Measurements from ENCODE around the gene PKNOX2.
A peak's percentile ranks its signal among the peaks of the same experiment; 100 is the strongest.

PKNOX2 gene

GRCh38 chr11:125226706-125227105, 62.2 kb downstream of the PKNOX2 start:
- Histone ChIP-seq H3K4me3 (ENCODE audit: low read length) (no peak overlapping the region), H3K4me1 (ENCODE audit: insufficient read depth, low read length) (peaks cover 31% of the 10 kb centered on the region), H3K9ac (ENCODE audit: low read depth, low read length) (no peak overlapping the region), H3K27me3 (ENCODE audit: insufficient read depth, low read length) (no peaks in the 10 kb centered on the region), H3K36me3 (ENCODE audit: insufficient read depth, low read depth, low read length) (no peaks in the 10 kb centered on the region), H3K9me3 (ENCODE audit: insufficient read depth, low read depth, low read length) (no peaks in the 10 kb centered on the region), H3K27ac (ENCODE audit: low read length) (no peak overlapping the region)

DNA sequence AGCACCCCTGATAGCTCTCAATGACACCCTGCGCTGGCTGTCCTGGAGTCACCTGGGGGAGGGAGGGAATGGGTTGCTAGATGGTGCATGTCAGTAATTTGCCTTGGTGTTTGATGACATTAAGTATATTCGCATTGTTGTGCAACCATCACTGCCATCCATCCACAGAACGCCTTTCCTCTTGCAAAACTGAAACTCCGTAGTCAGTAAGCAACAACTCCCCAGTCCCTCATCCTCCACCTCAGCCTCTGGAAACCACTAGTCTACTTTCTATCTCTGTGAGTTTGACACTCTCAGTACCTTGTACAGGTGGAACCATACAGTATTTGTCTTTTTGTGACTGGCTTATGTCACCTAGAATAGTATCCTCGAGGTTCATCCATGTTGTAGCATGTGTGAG, 62.6 kb downstream of the PKNOX2 start:
- H3K27ac ChIP-seq (ENCODE audit: low read length) = no peak overlapping the region
- H3K4me3 ChIP-seq (ENCODE audit: low read length) = no peak overlapping the region
- no peaks in the 10 kb centered on the region for H3K9me3 ChIP-seq (ENCODE audit: insufficient read depth, low read depth, low read length)
- no peak overlapping the region for H3K9ac ChIP-seq (ENCODE audit: low read depth, low read length)
- H3K27me3 ChIP-seq (ENCODE audit: insufficient read depth, low read length) = no peaks in the 10 kb centered on the region
- peaks cover 31% of the 10 kb centered on the region for H3K4me1 ChIP-seq (ENCODE audit: insufficient read depth, low read length)
- no peaks in the 10 kb centered on the region for H3K36me3 ChIP-seq (ENCODE audit: insufficient read depth, low read depth, low read length)

GRCh38 chr11:125228445-125228844, 63.9 kb downstream of the PKNOX2 start:
- Histone ChIP-seq H3K9ac (ENCODE audit: low read depth, low read length) (no peak overlapping the region; the same call in 1 of the 2 replicates), H3K27me3 (ENCODE audit: insufficient read depth, low read length) (no peaks in the 10 kb centered on the region), H3K9me3 (ENCODE audit: insufficient read depth, low read depth, low read length) (no peaks in the 10 kb centered on the region), H3K36me3 (ENCODE audit: insufficient read depth, low read depth, low read length) (no peaks in the 10 kb centered on the region), H3K4me1 (ENCODE audit: insufficient read depth, low read length) (peaks cover 31% of the 10 kb centered on the region), H3K27ac (ENCODE audit: low read length) (no peak overlapping the region), H3K4me3 (ENCODE audit: low read length) (peak overlapping the region; percentile 23; the same call in 1 of the 2 replicates)

- Histone ChIP-seq H3K4me1 (ENCODE audit: insufficient read depth, low read length) (peaks cover 27% of the 10 kb centered on the region), H3K36me3 (ENCODE audit: insufficient read depth, low read depth, low read length) (no peaks in the 10 kb centered on the region), H3K27ac (ENCODE audit: low read length) (no peak overlapping the region), H3K9ac (ENCODE audit: low read depth, low read length) (no peak overlapping the region; the same call in 1 of the 2 replicates), H3K27me3 (ENCODE audit: insufficient read depth, low read length) (no peaks in the 10 kb centered on the region), H3K9me3 (ENCODE audit: insufficient read depth, low read depth, low read length) (no peaks in the 10 kb centered on the region), H3K4me3 (ENCODE audit: low read length) (0 out of 2 replicates have a peak overlapping the region, but pooled peaks have one; percentile 23)
These were observed 64.4 kb downstream of the PKNOX2 start for GRCh38 chr11:125228993-125229392.

DNA sequence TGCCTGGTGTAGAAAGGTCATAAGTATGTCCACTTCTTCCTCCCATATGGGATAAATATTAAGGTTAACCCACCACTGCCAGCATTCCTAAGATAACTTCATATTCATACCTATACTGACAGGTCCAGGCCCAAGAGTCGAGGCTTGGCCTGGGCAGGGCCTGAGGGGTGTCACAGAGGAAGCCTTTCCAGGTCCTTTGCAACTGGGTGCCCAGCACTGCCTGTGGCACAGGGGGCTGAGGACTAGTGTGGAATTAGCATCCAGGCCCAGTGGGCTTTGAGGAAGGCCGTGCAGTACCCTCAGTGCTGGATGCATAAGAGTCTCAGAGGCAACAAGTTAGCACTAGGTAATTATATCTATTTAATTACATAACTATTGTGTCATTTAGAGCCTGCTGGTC, 65.4 kb downstream of the PKNOX2 start:
- peaks cover 21% of the 10 kb centered on the region for H3K4me1 ChIP-seq (ENCODE audit: insufficient read depth, low read length)
- no peaks in the 10 kb centered on the region for H3K36me3 ChIP-seq (ENCODE audit: insufficient read depth, low read depth, low read length)
- H3K9ac ChIP-seq (ENCODE audit: low read depth, low read length) = no peak overlapping the region
- no peak overlapping the region for H3K27ac ChIP-seq (ENCODE audit: low read length)
- H3K27me3 ChIP-seq (ENCODE audit: insufficient read depth, low read length) = no peaks in the 10 kb centered on the region
- no peak overlapping the region for H3K4me3 ChIP-seq (ENCODE audit: low read length)
- no peaks in the 10 kb centered on the region for H3K9me3 ChIP-seq (ENCODE audit: insufficient read depth, low read depth, low read length)

- no peaks in the 10 kb centered on the region for H3K9me3 ChIP-seq (ENCODE audit: insufficient read depth, low read depth, low read length)
- H3K4me1 ChIP-seq (ENCODE audit: insufficient read depth, low read length) = peaks cover 17% of the 10 kb centered on the region
- H3K36me3 ChIP-seq (ENCODE audit: insufficient read depth, low read depth, low read length) = no peaks in the 10 kb centered on the region
- H3K27ac ChIP-seq (ENCODE audit: low read length) = no peak overlapping the region
- no peak overlapping the region for H3K9ac ChIP-seq (ENCODE audit: low read depth, low read length)
- no peaks in the 10 kb centered on the region; the same call in 1 of the 2 replicates for H3K27me3 ChIP-seq (ENCODE audit: insufficient read depth, low read length)
- no peak overlapping the region for H3K4me3 ChIP-seq (ENCODE audit: low read length)
These were observed 68.6 kb downstream of the PKNOX2 start for GRCh38 chr11:125233116-125233515.

DNA sequence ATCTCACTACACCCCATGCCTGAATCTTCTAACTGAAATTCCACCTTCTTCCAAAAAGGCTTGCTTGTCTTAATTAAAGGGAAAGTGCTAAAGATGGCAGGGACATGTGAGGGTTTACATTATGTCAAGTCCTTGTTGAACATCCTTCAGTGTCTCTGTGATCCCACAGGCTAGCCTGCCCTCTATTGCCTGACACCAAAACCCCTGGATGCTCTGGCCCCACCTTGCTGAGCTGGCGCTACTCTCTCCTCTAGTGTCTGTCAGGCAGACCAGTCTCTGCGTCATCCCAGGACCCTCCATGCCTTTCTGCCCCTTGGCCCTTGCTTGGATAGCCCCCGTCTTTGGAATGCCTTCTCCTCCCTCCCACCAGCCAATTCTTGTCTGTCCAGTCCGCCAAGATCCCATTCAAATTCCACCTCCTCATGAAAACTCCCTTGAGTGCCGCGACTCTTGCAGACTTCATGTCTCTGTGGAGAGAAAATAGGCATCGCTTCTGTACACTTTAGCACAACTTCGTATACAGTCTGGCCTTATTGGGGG, 69.3 kb downstream of the PKNOX2 start:
- H3K9me3 ChIP-seq (ENCODE audit: insufficient read depth, low read depth, low read length) = no peaks in the 10 kb centered on the region
- peaks cover 10% of the 10 kb centered on the region for H3K4me1 ChIP-seq (ENCODE audit: insufficient read depth, low read length)
- H3K27me3 ChIP-seq (ENCODE audit: insufficient read depth, low read length) = no peaks in the 10 kb centered on the region; the same call in 1 of the 2 replicates
- H3K9ac ChIP-seq (ENCODE audit: low read depth, low read length) = no peak overlapping the region
- H3K36me3 ChIP-seq (ENCODE audit: insufficient read depth, low read depth, low read length) = no peaks in the 10 kb centered on the region
- no peak overlapping the region for H3K4me3 ChIP-seq (ENCODE audit: low read length)
- no peak overlapping the region for H3K27ac ChIP-seq (ENCODE audit: low read length)

DNA sequence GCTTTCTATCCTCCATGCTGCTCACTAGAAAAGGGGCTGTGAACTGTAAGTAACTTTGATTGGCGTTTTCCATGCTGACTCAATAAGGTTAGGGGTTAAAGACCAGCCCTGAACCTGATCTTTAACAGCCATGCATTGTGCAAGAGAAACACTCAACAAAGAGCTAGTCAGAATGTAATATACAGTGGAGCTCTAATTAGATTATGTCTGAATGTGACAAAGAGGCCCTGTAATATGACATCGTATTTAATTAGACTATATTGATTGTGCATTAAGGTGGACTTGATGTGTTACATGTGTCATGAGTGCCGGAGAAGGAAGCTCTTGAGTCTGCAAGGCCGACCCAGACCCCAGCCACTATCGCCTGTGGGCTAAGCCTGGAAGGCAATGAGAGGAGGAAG, 70.5 kb downstream of the PKNOX2 start:
- H3K36me3 ChIP-seq (ENCODE audit: insufficient read depth, low read depth, low read length) = no peaks in the 10 kb centered on the region

DNA sequence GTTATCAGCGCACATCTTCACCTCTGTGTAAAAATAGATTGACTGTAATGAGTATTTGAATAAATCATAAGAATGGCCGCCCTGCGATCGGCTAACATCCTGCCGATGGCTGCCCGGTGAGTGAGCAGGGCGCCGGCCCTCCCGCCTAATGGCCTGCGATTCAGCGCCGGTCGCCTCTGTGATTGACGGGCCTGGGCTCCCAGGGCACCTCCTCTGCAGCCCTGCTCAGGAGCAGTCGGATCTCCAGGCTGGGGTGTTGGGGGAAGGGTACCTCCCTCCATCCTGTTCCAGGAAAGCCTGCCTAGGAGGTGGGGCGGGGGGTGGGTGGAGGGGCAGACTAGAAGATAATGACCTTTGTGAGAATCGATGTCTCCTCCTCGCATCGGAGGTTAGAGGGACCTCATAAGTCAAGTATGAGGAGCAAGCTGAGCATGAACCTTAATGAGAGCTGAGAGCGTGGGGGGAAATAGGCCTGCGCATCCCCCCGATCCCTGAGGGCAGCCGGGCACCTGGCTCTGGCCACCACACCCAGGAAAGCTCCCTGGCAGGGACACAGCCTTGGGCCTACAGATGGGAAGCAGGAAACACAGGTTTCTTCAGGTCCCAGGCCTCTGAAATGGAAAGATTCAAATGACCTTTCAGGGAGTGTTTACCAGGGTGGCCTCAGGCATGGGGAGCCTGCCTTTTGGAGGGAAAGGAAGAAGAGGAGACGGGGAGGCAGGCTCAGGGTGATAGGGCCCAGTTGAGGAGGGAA, 71.7 kb downstream of the PKNOX2 start:
- Histone ChIP-seq H3K27ac (ENCODE audit: low read length) (no peak overlapping the region), H3K9ac (ENCODE audit: low read depth, low read length) (no peak overlapping the region), H3K36me3 (ENCODE audit: insufficient read depth, low read depth, low read length) (no peaks in the 10 kb centered on the region), H3K9me3 (ENCODE audit: insufficient read depth, low read depth, low read length) (no peaks in the 10 kb centered on the region), H3K4me1 (ENCODE audit: insufficient read depth, low read length) (peaks cover 11% of the 10 kb centered on the region; the same call in 1 of the 2 replicates), H3K27me3 (ENCODE audit: insufficient read depth, low read length) (peaks cover 4% of the 10 kb centered on the region; the same call in 1 of the 2 replicates), H3K4me3 (ENCODE audit: low read length) (no peak overlapping the region)

More for the DNA sequence above, 70.5 kb downstream of the PKNOX2 start:
- no peak overlapping the region for H3K27ac ChIP-seq (ENCODE audit: low read length)
- no peaks in the 10 kb centered on the region for H3K9me3 ChIP-seq (ENCODE audit: insufficient read depth, low read depth, low read length)
- no peak overlapping the region for H3K4me3 ChIP-seq (ENCODE audit: low read length)
- H3K4me1 ChIP-seq (ENCODE audit: insufficient read depth, low read length) = peaks cover 8% of the 10 kb centered on the region; the same call in 1 of the 2 replicates
- peaks cover 4% of the 10 kb centered on the region; the same call in 1 of the 2 replicates for H3K27me3 ChIP-seq (ENCODE audit: insufficient read depth, low read length)
- H3K9ac ChIP-seq (ENCODE audit: low read depth, low read length) = no peak overlapping the region

DNA sequence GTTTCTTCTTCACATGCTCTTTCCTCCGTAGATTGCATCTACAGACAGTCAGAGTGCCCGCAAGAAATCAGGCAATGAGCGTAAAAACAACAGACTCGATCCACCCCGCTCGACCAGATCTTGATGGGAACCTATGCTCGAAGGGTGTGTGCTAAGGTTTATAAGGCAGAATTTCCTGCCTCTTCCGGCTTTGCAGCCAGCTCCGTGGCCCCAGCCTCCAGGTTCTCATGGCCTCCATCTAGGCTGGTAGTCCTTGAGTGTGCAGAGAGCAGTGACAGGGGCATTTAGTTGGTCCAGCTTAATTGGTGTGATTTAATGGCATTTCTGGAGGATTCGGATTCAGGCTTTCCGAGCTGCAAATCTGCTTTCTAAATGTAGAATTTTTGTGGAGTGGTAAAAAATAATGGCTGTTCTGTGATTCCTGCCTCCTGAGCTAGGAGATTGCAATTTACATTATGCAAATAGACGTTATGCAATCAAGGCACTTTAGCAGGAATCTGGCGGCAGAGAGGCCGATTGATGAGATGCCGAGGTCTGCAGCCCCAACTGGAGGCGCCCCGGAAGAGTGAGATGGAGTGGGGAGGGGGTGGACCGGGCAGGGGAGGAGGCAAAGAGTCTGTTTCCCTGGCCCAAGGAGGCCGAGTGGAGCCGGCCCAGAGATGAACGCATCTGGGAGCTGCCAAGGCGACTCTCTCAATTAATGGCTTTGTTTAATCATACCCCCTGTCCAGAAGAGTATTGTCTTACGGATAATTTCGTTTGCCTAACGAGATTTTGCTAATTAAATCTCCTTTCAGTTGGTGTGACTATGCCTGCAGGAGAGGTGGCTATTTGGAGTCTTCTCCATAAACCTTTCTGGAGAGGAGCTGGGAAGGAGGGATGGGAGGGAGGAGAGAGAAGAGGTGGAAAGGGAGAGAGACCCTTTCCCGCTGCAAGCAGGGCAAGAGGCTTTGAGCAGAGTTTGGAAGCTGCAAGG, 75.3 kb downstream of the PKNOX2 start:
- H3K27me3 ChIP-seq (ENCODE audit: insufficient read depth, low read length) = peaks cover 4% of the 10 kb centered on the region; the same call in 1 of the 2 replicates
- no peaks in the 10 kb centered on the region for H3K9me3 ChIP-seq (ENCODE audit: insufficient read depth, low read depth, low read length)
- peaks cover 11% of the 10 kb centered on the region; the same call in 1 of the 2 replicates for H3K4me1 ChIP-seq (ENCODE audit: insufficient read depth, low read length)
- no peaks in the 10 kb centered on the region for H3K36me3 ChIP-seq (ENCODE audit: insufficient read depth, low read depth, low read length)
- H3K9ac ChIP-seq (ENCODE audit: low read depth, low read length) = peak overlapping the region; percentile 27; the same call in 1 of the 2 replicates
- no peak overlapping the region for H3K27ac ChIP-seq (ENCODE audit: low read length)
- H3K4me3 ChIP-seq (ENCODE audit: low read length) = 0 out of 2 replicates have a peak overlapping the region, but pooled peaks have one; percentile 20

DNA sequence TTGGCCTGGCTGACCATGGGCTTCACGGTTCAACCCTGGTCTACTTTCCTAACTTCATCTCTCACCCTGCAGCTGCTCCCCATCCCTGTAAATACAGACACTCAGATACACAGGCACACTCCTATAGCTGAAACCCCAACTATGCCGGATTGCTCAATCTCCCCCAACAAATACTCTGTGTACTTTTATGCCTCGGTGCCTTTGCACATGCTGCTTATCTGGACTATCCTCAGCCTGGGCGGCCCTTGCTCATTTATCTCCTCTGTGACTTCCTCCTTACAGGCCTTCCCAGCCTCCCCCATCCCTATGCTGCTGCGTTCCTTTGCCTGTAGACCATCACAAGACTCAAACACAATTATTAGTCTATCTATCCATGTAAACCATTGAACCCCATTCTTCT, 76.6 kb downstream of the PKNOX2 start:
- Histone ChIP-seq H3K9ac (ENCODE audit: low read depth, low read length) (no peak overlapping the region), H3K4me1 (ENCODE audit: insufficient read depth, low read length) (peaks cover 8% of the 10 kb centered on the region; the same call in 1 of the 2 replicates), H3K27ac (ENCODE audit: low read length) (no peak overlapping the region), H3K27me3 (ENCODE audit: insufficient read depth, low read length) (peaks cover 4% of the 10 kb centered on the region; the same call in 1 of the 2 replicates), H3K36me3 (ENCODE audit: insufficient read depth, low read depth, low read length) (no peaks in the 10 kb centered on the region), H3K4me3 (ENCODE audit: low read length) (no peak overlapping the region), H3K9me3 (ENCODE audit: insufficient read depth, low read depth, low read length) (no peaks in the 10 kb centered on the region)

All from iPS-20b (cell line).